GM12878 (cell line): ENCODE measurements around the gene SEMA3C.

ENCODE experiments used
- BHLHE40 ChIP-seq, 2 experiments: fragments of 450-650 bp in 1 of 2; IDR thresholded peaks; 2 replicates each; pipeline ENCODE4 v1.6.1; 2011 to 2017; ENCODE audit warnings: low read depth in 2 of 2, borderline replicate concordance in 1 of 2, improper control_type of control experiment in 1 of 2, low read length in 1 of 2, mild to moderate bottlenecking in 1 of 2
- CREB1 ChIP-seq: IDR thresholded peaks from 2 replicates; pipeline ENCODE4 v1.6.1; 2012; ENCODE audit warnings: low read depth, mild to moderate bottlenecking, inconsistent platforms
- EZH2 ChIP-seq: IDR thresholded peaks from 2 replicates; pipeline ENCODE4 v1.6.1; 2012; ENCODE audit warnings: low read depth, mild to moderate bottlenecking, control low read depth, inconsistent platforms, low read length, borderline replicate concordance; ENCODE audit not compliant: control insufficient read depth
- KAT2A ChIP-seq: conservative IDR thresholded peaks from 2 replicates; pipeline ENCODE4 v1.6.1; 2011; ENCODE audit warnings: low read depth, low read length; ENCODE audit not compliant: control insufficient read depth
- RCOR1 ChIP-seq: conservative IDR thresholded peaks from 2 replicates; pipeline ENCODE4 v1.6.1; 2012; ENCODE audit warnings: low read depth, low read length, improper control_type of control experiment
- ZNF24 ChIP-seq: fragments of 450-650 bp; IDR thresholded peaks from 2 replicates; pipeline ENCODE4 v1.6.1; 2017; ENCODE audit warnings: antibody characterized with exemption, mild to moderate bottlenecking
- TF ChIP-seq, protein P1 (sequence below), 3 experiments: IDR thresholded peaks in 2 of 3; conservative IDR thresholded peaks in 1 of 3; 2 replicates each; pipeline ENCODE4 v1.5.1; 2011; ENCODE audit warnings: low read depth in 3 of 3, low read length in 3 of 3, mild to moderate bottlenecking in 3 of 3, control low read depth in 2 of 3, moderate library complexity in 2 of 3, inconsistent platforms in 1 of 3, mixed read lengths in 1 of 3; ENCODE audit not compliant: control insufficient read depth in 2 of 3, insufficient read depth in 1 of 3; ENCODE audit errors: extremely low read depth in 1 of 3
- TF ChIP-seq, protein P2 (sequence below): fragments of 450-650 bp; formaldehyde crosslinking; IDR thresholded peaks from 2 replicates; pipeline ENCODE4 v1.5.0; 2022; ENCODE audit warnings: mild to moderate bottlenecking, missing genetic modification characterization
- TF ChIP-seq, protein P3 (sequence below): IDR thresholded peaks from 2 replicates; pipeline ENCODE4 v1.6.1; 2012; ENCODE audit warnings: mild to moderate bottlenecking, low read depth, low read length
- TF ChIP-seq, protein P4 (sequence below): IDR thresholded peaks from 2 replicates; pipeline ENCODE4 v1.6.1; 2012; ENCODE audit warnings: low read length, inconsistent platforms
- TF ChIP-seq, protein P5 (sequence below): IDR thresholded peaks from 2 replicates; pipeline ENCODE4 v1.6.1; 2012; ENCODE audit warnings: low read depth, low read length, improper control_type of control experiment

DNA sequence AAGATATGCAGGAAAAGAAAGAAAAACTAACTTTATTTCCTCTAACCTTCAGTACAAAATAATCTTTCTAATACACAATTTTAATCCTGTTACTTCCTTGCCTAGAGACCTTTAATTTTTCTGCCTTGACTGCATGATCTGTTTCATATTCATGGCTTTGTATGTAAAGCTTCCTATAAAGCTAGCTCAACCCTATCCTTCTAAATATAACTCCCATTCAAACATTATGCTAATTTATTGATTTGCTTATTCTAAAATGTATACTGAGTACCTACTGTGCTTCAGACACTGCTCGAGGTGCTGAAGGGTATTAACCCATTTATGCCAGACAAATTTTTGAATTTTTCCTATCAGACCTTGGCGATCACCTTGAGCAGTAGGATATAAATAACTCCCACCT is 47.6 kb downstream of the SEMA3C start:
- TF ChIP-seq KAT2A = no peak
- TF ChIP-seq CREB1 = no peak
- no peak for TF ChIP-seq EZH2
- TF ChIP-seq, protein P1, sequence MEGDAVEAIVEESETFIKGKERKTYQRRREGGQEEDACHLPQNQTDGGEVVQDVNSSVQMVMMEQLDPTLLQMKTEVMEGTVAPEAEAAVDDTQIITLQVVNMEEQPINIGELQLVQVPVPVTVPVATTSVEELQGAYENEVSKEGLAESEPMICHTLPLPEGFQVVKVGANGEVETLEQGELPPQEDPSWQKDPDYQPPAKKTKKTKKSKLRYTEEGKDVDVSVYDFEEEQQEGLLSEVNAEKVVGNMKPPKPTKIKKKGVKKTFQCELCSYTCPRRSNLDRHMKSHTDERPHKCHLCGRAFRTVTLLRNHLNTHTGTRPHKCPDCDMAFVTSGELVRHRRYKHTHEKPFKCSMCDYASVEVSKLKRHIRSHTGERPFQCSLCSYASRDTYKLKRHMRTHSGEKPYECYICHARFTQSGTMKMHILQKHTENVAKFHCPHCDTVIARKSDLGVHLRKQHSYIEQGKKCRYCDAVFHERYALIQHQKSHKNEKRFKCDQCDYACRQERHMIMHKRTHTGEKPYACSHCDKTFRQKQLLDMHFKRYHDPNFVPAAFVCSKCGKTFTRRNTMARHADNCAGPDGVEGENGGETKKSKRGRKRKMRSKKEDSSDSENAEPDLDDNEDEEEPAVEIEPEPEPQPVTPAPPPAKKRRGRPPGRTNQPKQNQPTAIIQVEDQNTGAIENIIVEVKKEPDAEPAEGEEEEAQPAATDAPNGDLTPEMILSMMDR (IDR thresholded peaks at IDR 0.05 in 2 of 3, conservative IDR thresholded peaks at IDR 0.05 in 1 of 3; ENCODE audit: control insufficient read depth in 2 of 3, extremely low read depth in 1 of 3, insufficient read depth in 1 of 3, low read depth in 3 of 3, low read length in 3 of 3) = no peak
- TF ChIP-seq, protein P2, sequence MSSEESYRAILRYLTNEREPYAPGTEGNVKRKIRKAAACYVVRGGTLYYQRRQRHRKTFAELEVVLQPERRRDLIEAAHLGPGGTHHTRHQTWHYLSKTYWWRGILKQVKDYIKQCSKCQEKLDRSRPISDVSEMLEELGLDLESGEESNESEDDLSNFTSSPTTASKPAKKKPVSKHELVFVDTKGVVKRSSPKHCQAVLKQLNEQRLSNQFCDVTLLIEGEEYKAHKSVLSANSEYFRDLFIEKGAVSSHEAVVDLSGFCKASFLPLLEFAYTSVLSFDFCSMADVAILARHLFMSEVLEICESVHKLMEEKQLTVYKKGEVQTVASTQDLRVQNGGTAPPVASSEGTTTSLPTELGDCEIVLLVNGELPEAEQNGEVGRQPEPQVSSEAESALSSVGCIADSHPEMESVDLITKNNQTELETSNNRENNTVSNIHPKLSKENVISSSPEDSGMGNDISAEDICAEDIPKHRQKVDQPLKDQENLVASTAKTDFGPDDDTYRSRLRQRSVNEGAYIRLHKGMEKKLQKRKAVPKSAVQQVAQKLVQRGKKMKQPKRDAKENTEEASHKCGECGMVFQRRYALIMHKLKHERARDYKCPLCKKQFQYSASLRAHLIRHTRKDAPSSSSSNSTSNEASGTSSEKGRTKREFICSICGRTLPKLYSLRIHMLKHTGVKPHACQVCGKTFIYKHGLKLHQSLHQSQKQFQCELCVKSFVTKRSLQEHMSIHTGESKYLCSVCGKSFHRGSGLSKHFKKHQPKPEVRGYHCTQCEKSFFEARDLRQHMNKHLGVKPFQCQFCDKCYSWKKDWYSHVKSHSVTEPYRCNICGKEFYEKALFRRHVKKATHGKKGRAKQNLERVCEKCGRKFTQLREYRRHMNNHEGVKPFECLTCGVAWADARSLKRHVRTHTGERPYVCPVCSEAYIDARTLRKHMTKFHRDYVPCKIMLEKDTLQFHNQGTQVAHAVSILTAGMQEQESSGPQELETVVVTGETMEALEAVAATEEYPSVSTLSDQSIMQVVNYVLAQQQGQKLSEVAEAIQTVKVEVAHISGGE (CRISPR knock-in tag) = no peak
- TF ChIP-seq, protein P3, sequence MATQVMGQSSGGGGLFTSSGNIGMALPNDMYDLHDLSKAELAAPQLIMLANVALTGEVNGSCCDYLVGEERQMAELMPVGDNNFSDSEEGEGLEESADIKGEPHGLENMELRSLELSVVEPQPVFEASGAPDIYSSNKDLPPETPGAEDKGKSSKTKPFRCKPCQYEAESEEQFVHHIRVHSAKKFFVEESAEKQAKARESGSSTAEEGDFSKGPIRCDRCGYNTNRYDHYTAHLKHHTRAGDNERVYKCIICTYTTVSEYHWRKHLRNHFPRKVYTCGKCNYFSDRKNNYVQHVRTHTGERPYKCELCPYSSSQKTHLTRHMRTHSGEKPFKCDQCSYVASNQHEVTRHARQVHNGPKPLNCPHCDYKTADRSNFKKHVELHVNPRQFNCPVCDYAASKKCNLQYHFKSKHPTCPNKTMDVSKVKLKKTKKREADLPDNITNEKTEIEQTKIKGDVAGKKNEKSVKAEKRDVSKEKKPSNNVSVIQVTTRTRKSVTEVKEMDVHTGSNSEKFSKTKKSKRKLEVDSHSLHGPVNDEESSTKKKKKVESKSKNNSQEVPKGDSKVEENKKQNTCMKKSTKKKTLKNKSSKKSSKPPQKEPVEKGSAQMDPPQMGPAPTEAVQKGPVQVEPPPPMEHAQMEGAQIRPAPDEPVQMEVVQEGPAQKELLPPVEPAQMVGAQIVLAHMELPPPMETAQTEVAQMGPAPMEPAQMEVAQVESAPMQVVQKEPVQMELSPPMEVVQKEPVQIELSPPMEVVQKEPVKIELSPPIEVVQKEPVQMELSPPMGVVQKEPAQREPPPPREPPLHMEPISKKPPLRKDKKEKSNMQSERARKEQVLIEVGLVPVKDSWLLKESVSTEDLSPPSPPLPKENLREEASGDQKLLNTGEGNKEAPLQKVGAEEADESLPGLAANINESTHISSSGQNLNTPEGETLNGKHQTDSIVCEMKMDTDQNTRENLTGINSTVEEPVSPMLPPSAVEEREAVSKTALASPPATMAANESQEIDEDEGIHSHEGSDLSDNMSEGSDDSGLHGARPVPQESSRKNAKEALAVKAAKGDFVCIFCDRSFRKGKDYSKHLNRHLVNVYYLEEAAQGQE = no peak
- TF ChIP-seq ZNF24 = no peak
- TF ChIP-seq BHLHE40 (IDR thresholded peaks at IDR 0.05; ENCODE audit: borderline replicate concordance in 1 of 2, low read depth in 2 of 2, low read length in 1 of 2) = no peak
- TF ChIP-seq, protein P4, sequence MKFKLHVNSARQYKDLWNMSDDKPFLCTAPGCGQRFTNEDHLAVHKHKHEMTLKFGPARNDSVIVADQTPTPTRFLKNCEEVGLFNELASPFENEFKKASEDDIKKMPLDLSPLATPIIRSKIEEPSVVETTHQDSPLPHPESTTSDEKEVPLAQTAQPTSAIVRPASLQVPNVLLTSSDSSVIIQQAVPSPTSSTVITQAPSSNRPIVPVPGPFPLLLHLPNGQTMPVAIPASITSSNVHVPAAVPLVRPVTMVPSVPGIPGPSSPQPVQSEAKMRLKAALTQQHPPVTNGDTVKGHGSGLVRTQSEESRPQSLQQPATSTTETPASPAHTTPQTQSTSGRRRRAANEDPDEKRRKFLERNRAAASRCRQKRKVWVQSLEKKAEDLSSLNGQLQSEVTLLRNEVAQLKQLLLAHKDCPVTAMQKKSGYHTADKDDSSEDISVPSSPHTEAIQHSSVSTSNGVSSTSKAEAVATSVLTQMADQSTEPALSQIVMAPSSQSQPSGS = no peak
- TF ChIP-seq, protein P5, sequence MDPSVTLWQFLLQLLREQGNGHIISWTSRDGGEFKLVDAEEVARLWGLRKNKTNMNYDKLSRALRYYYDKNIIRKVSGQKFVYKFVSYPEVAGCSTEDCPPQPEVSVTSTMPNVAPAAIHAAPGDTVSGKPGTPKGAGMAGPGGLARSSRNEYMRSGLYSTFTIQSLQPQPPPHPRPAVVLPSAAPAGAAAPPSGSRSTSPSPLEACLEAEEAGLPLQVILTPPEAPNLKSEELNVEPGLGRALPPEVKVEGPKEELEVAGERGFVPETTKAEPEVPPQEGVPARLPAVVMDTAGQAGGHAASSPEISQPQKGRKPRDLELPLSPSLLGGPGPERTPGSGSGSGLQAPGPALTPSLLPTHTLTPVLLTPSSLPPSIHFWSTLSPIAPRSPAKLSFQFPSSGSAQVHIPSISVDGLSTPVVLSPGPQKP = no peak
- TF ChIP-seq RCOR1 = no peak
